K562 (cell line): ENCODE data around the gene PIK3R2. TPM values are rescaled to one million over a fixed set of nuclear protein-coding genes. Genes with fewer than 3 reads are reported as not detected.

Experiments
- ATF7 ChIP-seq: fragments of 450-650 bp; IDR thresholded peaks from 2 replicates; pipeline ENCODE4 v1.7.1; 2014; ENCODE audit warnings: mild to moderate bottlenecking, moderate library complexity
- CBX8 ChIP-seq: fragments of 200-600 bp; sonication (generic); IDR thresholded peaks from 2 replicates; pipeline ENCODE4 v1.6.1; 2012; ENCODE audit warnings: borderline replicate concordance, mixed run types, low read depth, mild to moderate bottlenecking, moderate library complexity, mixed read lengths, low read length, control low read depth, inconsistent platforms; ENCODE audit not compliant: poor library complexity, severe bottlenecking; ENCODE audit errors: extremely low read depth
- DPF2 ChIP-seq: fragments of 450-650 bp; IDR thresholded peaks from 2 replicates; pipeline ENCODE4 v1.6.1; 2016
- EP300 ChIP-seq: IDR thresholded peaks from 2 replicates; pipeline ENCODE4 v1.6.1; 2012; ENCODE audit warnings: low read length, improper control_type of control experiment
- FOXA3 ChIP-seq, 2 experiments: fragments of 450-650 bp in 1 of 2; sonication (generic) in 1 of 2; formaldehyde crosslinking; IDR thresholded peaks in 1 of 2; conservative IDR thresholded peaks in 1 of 2; 2 replicates each; pipeline versions ENCODE4 v1.4.0 to v1.8.0; 2020 to 2022; ENCODE audit warnings: mild to moderate bottlenecking in 2 of 2, missing genetic modification reagents in 1 of 2
- FOXP1 ChIP-seq: sonication (generic); formaldehyde crosslinking; IDR thresholded peaks from 2 replicates; pipeline ENCODE4 v1.8.0; 2022; ENCODE audit warnings: mild to moderate bottlenecking, missing genetic modification reagents
- KDM1A ChIP-seq, 2 experiments: fragments of 450-650 bp; IDR thresholded peaks; 2 replicates each; pipeline ENCODE4 v1.6.1; 2016; ENCODE audit warnings: mild to moderate bottlenecking in 2 of 2
- PCBP2 ChIP-seq: fragments of 200-400 bp; formaldehyde crosslinking; IDR thresholded peaks from 2 replicates; pipeline ENCODE4 v1.6.1; 2018; ENCODE audit warnings: low read length, low read depth, mild to moderate bottlenecking, moderate library complexity; ENCODE audit not compliant: poor library complexity, severe bottlenecking
- POLR2AphosphoS5 ChIP-seq: IDR thresholded peaks from 2 replicates; pipeline ENCODE4 v1.6.1; 2011; ENCODE audit warnings: mild to moderate bottlenecking, low read depth, low read length, moderate library complexity; ENCODE audit not compliant: control insufficient read depth, insufficient read depth
- SMAD4 ChIP-seq: fragments of 250-450 bp; sonication (Bioruptor Pico); conservative IDR thresholded peaks from 2 replicates; pipeline ENCODE4 v1.8.0; 2021; ENCODE audit warnings: inconsistent platforms, mild to moderate bottlenecking, moderate library complexity
- TAL1 ChIP-seq: fragments of 450-650 bp; IDR thresholded peaks from 2 replicates; pipeline ENCODE4 v1.6.1; 2016; ENCODE audit warnings: mild to moderate bottlenecking
- TGIF2 ChIP-seq: sonication (generic); formaldehyde crosslinking; IDR thresholded peaks from 2 replicates; pipeline ENCODE4 v1.8.1; 2022; ENCODE audit warnings: mild to moderate bottlenecking, missing genetic modification reagents, moderate library complexity
- USF2 ChIP-seq: sonication (generic); formaldehyde crosslinking; IDR thresholded peaks from 2 replicates; pipeline ENCODE4 v1.5.0; 2020; ENCODE audit warnings: missing genetic modification reagents
- WHSC1 ChIP-seq: IDR thresholded peaks from one replicate; pipeline ENCODE4 v1.6.1; 2012; ENCODE audit warnings: low read length, control low read depth, inconsistent platforms
- ZBTB7A ChIP-seq: IDR thresholded peaks from 2 replicates; pipeline ENCODE4 v1.6.1; 2011; ENCODE audit warnings: low read depth, mild to moderate bottlenecking, low read length, moderate library complexity, borderline replicate concordance; ENCODE audit not compliant: control insufficient read depth
- ZFPM2 ChIP-seq: fragments of 250-450 bp; sonication (Bioruptor Pico); IDR thresholded peaks from 2 replicates; pipeline ENCODE4 v1.5.1; 2022; ENCODE audit warnings: mild to moderate bottlenecking
- ZFX ChIP-seq: sonication (generic); formaldehyde crosslinking; IDR thresholded peaks from 2 replicates; pipeline ENCODE4 v1.8.0; 2022; ENCODE audit warnings: mild to moderate bottlenecking, missing genetic modification reagents, moderate library complexity
- ZNF518B ChIP-seq: fragments of 250-450 bp; sonication (Bioruptor Pico); IDR thresholded peaks from 2 replicates; pipeline ENCODE4 v1.5.0; 2021; ENCODE audit warnings: mild to moderate bottlenecking, moderate library complexity
- polyA plus RNA-seq, 8 experiments: library from polyadenylated mRNA; depleted of rRNA in 4 of 8; stranded (reverse) in 5 of 8; unstranded in 3 of 8; fragments of >200 nt; fragmentation: Nextera tagmentation in 2 of 8; fragmentation: Illumina TruSeq in 1 of 8; extraction: Ambion mirVana in 2 of 8; extraction: Trizol in 1 of 8; gene quantifications; 2 replicates each; pipeline versions ENCODE4 v1.2.1 to v1.2.3, GENCODE V29; 2011 to 2014; ENCODE audit warnings: inconsistent platforms in 1 of 8, missing spikeins in 1 of 8
- total RNA-seq, 7 experiments: library from RNA; depleted of rRNA in 6 of 7; stranded (reverse); fragments of >200 nt in 6 of 7; fragmentation: Illumina TruSeq in 2 of 7; extraction: Trizol in 2 of 7; gene quantifications; 2 replicates each; pipeline versions ENCODE4 v1.2.1 to v1.2.3, GENCODE V29; 2011 to 2021; ENCODE audit warnings: low replicate concordance in 1 of 7
- TF ChIP-seq, protein P1 (sequence below), 2 experiments: IDR thresholded peaks; 2 replicates each; pipeline ENCODE4 v1.6.1; 2011; ENCODE audit warnings: borderline replicate concordance in 1 of 2, control low read depth in 1 of 2, low read depth in 1 of 2, low read length in 1 of 2, mild to moderate bottlenecking in 1 of 2, mixed read lengths in 1 of 2, moderate library complexity in 1 of 2; ENCODE audit not compliant: insufficient read depth in 1 of 2, insufficient read length in 1 of 2, poor library complexity in 1 of 2, severe bottlenecking in 1 of 2; ENCODE audit errors: extremely low read depth in 1 of 2
- TF ChIP-seq, protein P2 (sequence below), 3 experiments: IDR thresholded peaks in 2 of 3; conservative IDR thresholded peaks in 1 of 3; 2 replicates each; pipeline ENCODE4 v1.5.1; 2011 to 2012; ENCODE audit warnings: low read length in 3 of 3, mild to moderate bottlenecking in 3 of 3, control low read depth in 2 of 3, improper control_type of control experiment in 1 of 3, inconsistent platforms in 1 of 3, low read depth in 1 of 3, mixed read lengths in 1 of 3, moderate library complexity in 1 of 3; ENCODE audit not compliant: insufficient read depth in 2 of 3

Gene PIK3R2
- total and polyA plus RNA-seq, 9 of the 15 experiments (the other 6 are each of a cell fraction or from before 2014, with no cell fraction given) = 0.39 to 37.9 (median 5.3) TPM

DNA sequence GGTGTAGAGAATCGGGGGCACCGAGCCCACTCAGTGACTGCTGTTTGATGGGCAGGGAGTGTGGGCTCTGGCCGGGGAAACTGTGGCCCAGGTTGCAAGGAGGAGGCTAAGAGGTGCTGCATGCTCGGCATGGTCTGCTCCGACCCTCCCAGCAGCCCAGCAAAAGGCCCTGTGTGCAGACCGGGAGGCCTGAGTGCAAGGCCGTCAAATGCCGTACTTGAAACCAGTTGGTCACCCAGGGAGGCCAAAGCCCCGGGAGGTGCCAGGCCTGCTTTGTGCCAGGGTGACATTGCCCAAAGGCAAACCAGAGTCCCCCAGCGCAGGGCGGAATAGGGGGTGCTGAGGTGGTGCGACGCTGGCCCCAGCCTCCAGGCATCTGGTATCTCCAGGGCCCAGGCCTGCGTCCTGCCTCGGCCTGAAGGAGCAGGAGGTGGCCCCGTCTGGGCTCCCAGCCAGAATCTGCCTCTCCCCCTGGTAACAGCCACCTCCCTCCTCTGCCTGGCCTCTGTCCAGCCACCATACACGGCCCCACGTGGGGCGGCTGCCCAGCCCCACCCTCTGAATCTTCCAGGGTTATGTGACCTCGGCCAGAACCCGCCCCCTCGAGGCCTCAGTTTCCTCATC is 4.0 kb downstream of the PIK3R2 start (continued):
- TF ChIP-seq FOXA3 (CRISPR knock-in tag; conservative IDR thresholded peaks at IDR 0.05 in 1 of 2, IDR thresholded peaks at IDR 0.05 in 1 of 2) = peak in 1 of 2 experiments; percentile 17; a peak in 1 of 4 replicates
- peak; percentile 92 for TF ChIP-seq USF2
- TF ChIP-seq SMAD4 = peak; percentile 75
- TF ChIP-seq, protein P1, sequence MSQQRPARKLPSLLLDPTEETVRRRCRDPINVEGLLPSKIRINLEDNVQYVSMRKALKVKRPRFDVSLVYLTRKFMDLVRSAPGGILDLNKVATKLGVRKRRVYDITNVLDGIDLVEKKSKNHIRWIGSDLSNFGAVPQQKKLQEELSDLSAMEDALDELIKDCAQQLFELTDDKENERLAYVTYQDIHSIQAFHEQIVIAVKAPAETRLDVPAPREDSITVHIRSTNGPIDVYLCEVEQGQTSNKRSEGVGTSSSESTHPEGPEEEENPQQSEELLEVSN (IDR thresholded peaks at IDR 0.05; ENCODE audit: borderline replicate concordance in 1 of 2, extremely low read depth in 1 of 2, insufficient read depth in 1 of 2, insufficient read length in 1 of 2, low read depth in 1 of 2, low read length in 1 of 2, poor library complexity in 1 of 2, severe bottlenecking in 1 of 2) = peak; percentile 54 to 63
- TF ChIP-seq, protein P2, sequence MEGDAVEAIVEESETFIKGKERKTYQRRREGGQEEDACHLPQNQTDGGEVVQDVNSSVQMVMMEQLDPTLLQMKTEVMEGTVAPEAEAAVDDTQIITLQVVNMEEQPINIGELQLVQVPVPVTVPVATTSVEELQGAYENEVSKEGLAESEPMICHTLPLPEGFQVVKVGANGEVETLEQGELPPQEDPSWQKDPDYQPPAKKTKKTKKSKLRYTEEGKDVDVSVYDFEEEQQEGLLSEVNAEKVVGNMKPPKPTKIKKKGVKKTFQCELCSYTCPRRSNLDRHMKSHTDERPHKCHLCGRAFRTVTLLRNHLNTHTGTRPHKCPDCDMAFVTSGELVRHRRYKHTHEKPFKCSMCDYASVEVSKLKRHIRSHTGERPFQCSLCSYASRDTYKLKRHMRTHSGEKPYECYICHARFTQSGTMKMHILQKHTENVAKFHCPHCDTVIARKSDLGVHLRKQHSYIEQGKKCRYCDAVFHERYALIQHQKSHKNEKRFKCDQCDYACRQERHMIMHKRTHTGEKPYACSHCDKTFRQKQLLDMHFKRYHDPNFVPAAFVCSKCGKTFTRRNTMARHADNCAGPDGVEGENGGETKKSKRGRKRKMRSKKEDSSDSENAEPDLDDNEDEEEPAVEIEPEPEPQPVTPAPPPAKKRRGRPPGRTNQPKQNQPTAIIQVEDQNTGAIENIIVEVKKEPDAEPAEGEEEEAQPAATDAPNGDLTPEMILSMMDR (IDR thresholded peaks at IDR 0.05 in 2 of 3, conservative IDR thresholded peaks at IDR 0.05 in 1 of 3; ENCODE audit: insufficient read depth in 2 of 3, low read depth in 1 of 3, low read length in 3 of 3) = no peak
- TF ChIP-seq EP300 = peak; percentile 75; the same call in 1 of the 2 replicates
- TF ChIP-seq POLR2AphosphoS5 = peak; percentile 73
- peak; percentile 52; the same call in 1 of the 2 replicates for TF ChIP-seq ATF7
- peak; percentile 41 for TF ChIP-seq ZBTB7A
- TF ChIP-seq ZFX (CRISPR knock-in tag) = peak; percentile 75
- no peak for TF ChIP-seq ZNF518B (CRISPR knock-in tag)
- TF ChIP-seq TAL1 = peak; percentile 79
- no peak for TF ChIP-seq CBX8
- TF ChIP-seq WHSC1 = no peak
- no peak for TF ChIP-seq TGIF2 (CRISPR knock-in tag)
- no peak for TF ChIP-seq ZFPM2
- peak; percentile 91 for TF ChIP-seq DPF2
- TF ChIP-seq FOXP1 (CRISPR knock-in tag) = peak; percentile 68; the same call in 1 of the 2 replicates
- no peak; a peak in 1 of 4 replicates for TF ChIP-seq KDM1A (IDR thresholded peaks at IDR 0.05)
- TF ChIP-seq PCBP2 = no peak
